Stimulated activated CD4-positive, alpha-beta T cell treated with anti-CD3 and anti-CD28 coated beads, Interleukin-15, amount 100 ng/mL, for 48 hours (primary cell): Measurements from ENCODE around the gene PDZRN3.
"Not testable (repeated sequence)": the region's sequence is repeated elsewhere in the genome, so short reads cannot be mapped to it uniquely, and the experiment has no call there.

Experiments
- DNase-seq, 2 donors: peaks; one replicate each; pipeline ENCODE4 v3.0.0-alpha.2; 2020; ENCODE audit warnings: low read depth in 2 of 2

The PDZRN3 gene

DNA sequence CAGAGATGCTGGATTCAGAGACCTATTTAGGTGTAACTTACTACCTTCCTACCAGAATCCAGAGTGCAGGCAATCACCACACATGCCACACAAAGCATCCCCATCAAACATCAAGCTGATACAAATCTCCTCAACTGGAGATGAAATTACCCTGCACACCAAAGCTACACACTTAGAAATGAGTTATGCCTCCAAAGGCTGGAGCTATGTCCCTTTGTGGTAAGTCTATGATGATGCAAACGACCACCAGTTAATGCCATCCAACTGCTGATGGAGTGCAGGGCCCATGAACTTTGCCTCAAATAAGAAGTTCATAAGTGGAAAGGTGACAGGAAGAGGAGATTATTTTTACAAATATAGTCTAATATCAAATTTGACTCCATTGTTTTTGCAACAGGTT, 38.1 kb downstream of the PDZRN3 start:
- DNase-seq: no peak

DNA sequence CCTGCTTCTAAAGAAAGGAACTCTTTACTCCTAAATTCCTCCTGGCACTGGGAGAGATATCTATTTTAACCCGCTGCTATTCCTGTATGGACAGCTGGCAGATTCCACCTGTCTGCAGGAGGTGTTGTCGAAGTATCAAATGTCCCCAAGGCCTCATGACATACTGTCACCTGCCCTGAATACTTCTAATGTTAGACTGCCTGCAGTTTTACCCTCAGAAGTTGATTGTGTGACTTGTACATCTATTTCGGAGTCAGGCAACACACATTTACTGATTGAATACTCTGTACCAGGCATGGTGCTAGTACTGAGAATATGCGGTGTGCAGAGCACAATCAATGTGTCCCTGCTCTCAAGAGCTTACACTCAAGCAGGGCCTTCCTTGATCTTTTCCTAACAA, 38.6 kb downstream of the PDZRN3 start:
- DNase-seq: no peak

DNA sequence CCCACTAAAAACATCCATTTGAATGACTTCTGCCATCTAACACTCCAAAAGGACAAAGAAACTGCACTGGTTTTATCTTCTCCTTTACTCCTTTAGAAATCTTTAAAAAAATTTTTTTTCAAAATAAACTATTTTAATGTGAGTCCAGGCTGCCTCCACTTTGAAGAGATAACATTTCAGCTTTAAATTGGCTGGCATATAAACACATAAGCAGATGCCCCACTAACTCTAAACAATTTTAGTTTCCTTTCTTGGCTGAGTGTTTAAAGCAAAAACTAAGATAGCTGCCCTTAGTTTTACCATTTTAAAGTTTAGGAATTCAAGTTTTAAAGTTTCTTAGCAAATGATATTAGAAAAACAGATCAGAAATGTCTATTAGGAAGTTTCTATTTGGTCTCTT, 39.9 kb downstream of the PDZRN3 start:
- no peak for DNase-seq

DNA sequence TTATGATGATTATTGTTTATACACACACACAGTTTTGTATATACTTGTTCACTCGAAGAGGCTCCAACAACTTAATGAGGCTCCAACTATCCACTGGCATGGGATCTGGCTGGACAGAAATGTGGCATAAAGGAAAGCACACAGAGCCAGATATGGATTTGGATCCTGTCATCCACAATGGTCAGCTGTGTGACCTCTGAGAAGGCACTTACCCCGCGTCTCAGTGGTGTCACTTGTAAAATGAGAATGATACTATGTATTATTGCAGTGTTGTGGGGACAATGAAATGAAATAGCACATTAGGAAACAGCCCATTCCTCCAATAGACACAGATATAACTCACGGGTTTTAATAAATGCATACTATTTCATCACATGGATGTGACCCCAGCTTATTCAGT, 42.2 kb downstream of the PDZRN3 start:
- no peak for DNase-seq

DNA sequence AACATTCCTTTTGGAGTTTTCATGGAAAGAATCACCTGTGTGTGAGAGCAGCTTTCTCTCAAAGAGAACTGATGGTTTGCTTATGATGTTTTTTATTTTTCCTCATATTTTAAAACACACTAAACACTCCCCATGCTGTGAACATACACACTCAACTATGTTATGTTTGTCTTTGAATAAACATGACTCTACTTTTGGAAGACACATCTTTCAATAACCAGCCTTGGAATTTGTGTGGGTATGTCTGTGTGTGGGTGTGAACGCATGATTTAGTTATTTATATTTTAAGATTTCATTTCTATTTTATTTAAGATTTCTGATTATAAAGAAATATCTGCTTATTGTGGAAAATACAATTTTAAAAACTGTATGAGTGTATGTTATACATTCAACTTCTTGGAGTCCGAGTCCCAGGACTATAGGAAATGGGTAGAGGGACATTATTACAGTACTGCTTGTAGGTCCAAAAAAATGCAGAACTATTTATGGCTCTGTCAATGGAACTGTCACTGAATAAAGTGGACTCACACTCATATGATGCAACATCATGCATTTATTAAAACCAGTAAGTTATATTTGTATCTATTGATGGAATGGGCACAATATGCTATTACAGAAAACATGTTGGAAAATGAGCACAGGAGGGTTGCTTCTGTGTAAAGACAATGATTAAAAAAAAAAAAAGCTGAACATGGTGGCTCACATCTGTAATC, 43.5 kb downstream of the PDZRN3 start:
- DNase-seq: no peak

DNA sequence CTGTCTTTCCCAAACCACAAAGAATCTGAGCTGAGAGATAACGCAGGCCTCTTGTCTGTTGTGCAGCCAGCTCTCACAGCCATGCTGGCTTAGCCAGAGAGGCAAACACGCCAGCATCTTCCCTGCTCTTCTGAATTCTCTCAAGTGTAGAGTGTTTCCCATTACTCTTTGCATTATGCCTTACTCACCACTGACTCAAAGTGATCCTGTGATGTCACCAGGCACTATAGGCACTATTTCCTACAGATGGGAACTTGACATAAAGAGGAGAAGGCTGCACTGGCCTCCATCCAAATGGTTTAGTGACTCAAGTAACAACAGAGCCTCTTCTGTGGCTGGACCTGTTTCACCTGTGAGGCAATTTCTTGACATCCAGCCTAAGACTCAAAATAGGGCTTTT, 44.4 kb downstream of the PDZRN3 start:
- peak in 1 of 2 donors; percentile 0 for DNase-seq

DNA sequence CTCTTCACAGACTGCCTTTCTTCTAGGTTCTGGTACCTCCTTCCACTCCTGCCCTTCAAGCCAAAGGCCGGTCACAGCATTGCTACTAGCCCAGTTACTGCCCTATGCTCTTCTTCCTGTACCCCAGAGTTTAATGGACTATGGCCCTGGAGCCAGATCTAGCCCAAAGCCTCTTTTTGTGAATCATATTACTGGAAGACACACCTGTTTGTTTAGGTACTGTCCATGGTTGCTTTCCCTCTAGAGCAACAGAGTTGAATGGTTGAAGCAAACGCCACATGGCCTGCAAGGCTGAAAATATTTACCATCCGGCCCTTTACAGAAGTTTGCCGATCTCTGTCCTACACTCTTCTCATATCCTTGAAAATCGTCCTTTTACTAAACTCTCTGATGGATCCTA, 47.0 kb downstream of the PDZRN3 start:
- no peak for DNase-seq

DNA sequence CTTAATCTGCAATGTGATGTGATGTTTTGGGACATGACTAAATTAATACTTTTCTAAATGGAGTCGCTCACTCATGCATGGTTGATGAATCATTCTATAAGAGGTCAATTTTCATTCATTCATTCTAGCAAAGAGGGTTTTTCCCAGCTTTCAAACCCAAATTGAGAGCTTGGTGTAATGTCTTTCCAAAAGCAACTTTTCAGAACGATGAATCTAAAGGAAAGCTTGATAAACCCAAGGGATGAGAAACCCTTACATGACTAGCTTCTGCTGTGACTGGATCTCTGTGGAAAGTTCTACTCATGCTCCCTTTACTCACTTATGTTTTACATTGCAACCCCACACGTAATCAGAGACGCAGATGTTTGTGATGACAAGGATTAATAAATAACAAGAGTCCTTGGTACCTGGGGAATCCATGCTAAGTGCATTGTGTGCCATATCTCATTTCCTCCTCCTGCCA, 47.7 kb downstream of the PDZRN3 start:
- DNase-seq: no peak

DNA sequence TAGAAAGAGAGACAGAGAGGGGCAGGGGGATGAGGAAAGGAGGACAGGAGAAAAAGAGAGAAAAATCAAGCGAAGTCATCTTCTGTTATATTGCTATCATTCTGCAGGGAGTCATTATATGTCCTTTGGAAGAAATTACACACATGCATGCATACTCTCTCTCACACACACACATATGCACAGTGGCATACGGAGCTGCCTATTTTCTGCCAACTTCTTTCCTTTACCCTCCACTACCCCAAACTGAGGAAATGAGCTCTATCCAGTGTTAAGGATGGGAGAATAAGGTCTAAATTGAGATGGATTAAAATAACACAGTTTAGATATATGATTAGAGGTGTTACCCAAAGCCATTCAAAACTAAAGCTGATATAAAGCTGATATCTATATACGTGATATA, 48.8 kb downstream of the PDZRN3 start:
- DNase-seq: no peak

DNA sequence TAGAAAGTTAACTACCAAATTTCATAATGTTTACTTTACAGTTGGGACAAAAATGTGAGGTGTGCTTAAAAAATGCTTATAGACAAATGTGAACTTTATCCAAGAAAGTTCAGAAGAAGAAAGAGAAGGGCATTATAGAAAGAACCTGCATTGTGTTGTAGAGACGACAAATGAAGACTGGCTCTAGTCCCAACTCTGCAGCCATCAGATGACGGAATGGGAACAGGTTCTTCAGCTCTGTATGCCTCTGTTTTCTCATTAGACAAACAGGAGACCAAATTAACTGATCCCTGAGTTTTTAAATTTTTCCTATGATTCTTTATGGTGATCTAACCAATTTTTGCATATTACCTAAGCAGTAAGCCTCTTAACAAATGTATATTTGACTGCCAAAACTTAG, 49.2 kb downstream of the PDZRN3 start:
- no peak for DNase-seq

DNA sequence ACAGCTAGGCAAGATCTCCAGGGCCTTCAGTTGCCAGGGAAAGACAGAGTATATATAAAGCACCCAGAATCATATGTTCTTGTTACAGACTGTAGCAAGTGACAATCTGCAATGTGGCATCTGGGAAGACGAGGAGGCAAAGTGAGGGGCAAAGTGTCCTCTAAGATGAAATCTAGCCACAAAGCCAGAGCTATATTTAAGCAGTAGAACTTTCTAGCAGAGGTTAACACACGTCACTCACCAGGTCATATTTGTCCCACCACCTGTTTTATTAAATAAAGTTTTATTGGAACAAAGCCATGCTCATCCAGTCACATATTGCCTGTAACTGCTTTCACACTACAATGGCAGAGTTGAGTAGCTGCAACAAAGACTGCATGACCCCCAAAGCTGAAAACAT, 51.5 kb downstream of the PDZRN3 start:
- no peak for DNase-seq

DNA sequence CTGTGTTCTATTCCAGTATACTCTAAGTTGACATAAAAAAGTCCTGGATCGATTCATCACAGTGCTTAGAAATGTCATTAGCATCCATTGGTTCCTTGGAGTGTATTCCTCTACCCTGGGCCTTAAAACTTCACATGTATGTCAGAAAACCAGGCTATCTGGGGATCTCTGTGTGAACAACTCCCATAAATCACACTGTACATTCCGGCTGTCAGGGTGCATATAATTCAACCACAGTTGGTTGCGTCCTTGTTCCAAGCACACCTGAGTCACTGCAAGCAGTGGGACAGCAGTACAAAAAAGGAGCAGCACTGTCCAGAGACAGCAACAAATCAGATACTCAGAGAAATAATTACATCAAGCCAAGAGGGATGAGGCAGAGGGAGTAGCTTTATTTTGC, 52.4 kb downstream of the PDZRN3 start:
- no peak for DNase-seq

DNA sequence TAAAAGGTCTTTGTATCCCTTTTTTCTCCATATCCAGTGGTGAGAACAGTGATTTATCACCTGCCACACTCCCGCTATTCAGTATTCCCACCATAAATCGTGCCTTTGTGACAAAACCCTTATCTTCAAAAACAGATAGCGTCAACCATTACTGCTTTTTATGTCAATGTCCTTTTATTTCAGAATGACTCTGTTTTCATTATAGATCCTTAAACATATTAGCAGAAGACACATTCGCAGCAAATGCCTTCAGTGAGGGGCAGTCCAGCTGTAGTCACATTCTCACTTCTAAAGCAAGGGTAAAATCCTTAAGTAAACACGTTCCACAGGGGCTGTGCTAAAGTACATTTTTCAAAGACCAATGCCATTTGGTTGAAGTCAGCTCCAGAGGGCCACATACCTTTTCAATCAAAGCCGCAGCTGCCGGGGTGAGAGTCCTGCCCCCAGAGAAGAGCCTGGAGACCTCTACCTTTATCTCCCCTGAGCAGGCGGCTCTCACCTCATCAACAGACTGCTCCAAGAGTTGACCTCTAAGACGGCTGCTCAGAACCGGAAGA, 53.4 kb downstream of the PDZRN3 start:
- no peak for DNase-seq

DNA sequence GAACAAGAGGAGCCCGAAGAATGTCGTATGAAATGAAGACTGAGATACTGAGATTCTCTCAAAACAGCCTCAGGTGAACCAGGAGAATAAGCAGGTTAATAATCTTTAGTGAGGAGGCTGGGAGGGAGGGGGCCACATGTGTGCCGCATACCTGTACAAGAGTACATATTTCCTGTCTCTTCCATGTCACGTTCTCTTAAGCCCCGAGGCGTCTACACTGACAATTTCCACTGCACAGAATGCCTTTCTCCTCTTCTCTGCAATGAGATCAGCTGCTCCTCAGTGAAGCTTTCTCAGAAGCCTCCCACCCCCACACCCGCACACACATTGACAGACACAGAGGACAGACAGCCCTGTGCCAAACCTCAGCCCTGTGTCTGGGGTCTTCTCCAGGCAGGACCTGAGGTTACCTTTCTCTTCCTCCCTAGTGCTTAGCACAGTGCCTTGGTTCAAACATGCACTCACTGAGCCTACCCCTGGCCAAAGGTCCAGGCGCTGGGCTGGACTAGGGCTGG, 55.4 kb downstream of the PDZRN3 start:
- DNase-seq: no peak

DNA sequence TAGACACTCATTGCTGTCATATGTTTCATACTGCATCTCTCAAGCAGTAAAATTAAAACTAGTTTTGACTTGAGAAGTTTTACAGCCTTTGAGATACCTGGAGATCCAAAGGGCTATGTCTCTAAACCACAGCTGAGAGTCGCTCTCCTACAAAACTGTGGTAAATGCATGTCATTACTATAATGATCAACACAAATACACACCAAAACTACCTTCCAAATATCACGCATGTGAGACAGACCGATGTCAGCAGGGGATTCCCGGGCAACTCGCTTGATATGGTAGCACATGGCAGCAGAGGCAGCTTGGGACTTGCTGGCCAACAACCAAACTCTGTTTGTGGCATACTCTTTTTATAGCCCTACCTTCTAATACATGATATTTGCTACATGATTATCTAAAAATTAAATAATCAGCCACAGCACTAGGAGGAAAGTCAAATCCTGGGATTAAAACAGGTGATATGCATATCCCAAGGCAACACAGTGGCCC, 56.3 kb downstream of the PDZRN3 start:
- DNase-seq: no peak

DNA sequence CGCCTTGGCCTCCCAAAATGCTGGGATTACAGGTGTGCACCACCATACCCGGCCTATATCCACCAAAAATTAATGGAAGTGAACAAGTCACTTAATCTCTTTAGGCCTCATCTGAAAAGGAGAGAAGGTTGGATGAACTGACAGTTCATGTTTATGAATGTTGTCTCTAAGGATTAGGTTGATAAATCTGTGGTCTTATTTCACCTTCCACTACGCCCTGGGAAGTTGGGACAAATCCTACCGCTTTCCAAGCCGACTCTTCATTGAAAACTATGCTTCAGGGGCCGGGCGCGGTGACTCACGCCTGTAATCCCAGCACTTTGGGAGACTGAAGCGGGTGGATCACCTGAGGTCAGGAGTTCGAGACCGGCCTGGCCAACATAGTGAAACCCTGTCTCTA, 59.4 kb downstream of the PDZRN3 start:
- DNase-seq: not testable (repeated sequence)

DNA sequence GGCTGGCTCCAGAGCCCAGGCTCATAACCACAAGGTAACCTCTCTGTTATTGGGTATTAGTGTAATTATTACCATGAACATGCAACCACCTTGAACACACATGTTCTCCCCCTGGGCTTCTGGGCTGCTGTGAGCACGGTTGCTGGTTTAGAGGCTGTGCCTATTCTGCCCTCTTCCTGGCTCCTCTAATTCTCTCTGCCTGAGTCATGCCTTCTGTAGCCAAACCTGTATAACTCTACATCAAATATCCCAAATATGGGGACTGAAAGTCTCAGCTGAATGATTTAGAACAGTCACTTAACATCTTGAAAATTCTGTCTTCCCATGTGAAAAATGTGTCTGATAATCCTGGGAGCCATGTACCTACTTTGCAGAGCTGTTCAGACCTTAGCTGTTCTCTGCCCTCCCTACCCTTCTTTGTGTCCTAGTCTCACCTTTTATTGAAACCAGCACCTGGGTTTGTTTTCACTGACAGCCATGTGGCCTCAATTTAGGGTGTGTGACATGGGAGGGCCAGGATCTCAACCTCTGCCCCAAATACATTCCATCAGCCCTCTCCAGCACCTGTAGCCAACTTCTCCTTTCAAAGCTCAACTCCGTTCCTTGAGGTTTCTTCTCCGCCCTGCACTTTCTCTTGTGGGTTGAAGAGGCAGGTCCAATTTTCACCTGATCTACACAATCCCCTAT, 60.7 kb downstream of the PDZRN3 start:
- DNase-seq: no peak

DNA sequence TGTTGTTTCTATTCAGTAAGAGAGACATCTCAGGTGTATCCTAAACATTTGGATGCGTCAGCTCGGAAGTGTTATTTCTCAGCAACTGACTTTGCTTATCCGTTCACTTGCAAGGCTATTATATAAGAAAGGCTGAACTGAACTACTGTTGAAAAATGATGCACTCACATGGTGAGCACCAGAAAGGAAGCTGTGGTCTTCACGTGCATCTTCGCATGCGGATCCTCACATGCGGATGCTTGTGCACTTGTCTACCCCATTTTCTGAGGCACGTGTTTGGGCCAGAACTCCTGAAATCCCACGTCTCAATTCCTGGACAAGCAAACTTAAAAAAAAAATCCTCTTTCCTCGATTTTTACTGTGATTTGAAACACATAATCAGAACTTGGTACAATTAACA, 63.2 kb downstream of the PDZRN3 start:
- DNase-seq: no peak

DNA sequence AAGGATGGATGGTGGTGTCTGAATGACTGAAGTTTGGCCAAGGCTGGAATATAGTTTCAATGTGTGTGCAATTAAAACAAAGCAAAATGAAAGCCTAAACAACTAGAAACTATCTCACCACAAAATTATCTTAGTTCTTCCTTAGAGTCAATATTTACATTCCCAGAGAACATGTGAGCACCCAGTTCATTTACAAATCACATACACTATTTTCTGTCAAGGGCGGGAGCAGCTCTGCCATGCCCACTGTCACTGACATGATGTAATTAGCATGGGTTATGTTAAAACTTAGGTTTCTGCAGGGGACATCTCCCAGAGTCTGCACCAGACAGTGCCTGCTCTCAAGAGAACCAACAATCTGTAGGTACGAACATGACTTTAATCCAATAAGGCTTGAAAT, 65.0 kb downstream of the PDZRN3 start:
- DNase-seq: no peak

DNA sequence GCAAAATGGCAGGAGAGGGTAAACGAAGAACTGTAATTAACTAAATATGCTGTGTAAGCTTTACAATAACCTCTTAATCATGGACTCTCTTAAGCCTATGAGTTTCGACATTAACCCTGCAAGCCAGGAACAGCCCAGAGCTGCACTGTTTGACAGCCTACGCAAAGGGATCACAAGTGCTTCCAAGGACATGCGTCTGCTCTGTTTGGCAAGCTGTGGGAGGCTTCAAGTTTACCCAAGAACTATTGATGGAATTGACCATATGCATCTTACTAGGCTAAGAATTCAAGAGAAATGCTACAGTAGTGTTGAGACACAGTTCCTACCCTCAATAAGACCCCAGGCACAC, 66.0 kb downstream of the PDZRN3 start:
- DNase-seq: no peak

DNA sequence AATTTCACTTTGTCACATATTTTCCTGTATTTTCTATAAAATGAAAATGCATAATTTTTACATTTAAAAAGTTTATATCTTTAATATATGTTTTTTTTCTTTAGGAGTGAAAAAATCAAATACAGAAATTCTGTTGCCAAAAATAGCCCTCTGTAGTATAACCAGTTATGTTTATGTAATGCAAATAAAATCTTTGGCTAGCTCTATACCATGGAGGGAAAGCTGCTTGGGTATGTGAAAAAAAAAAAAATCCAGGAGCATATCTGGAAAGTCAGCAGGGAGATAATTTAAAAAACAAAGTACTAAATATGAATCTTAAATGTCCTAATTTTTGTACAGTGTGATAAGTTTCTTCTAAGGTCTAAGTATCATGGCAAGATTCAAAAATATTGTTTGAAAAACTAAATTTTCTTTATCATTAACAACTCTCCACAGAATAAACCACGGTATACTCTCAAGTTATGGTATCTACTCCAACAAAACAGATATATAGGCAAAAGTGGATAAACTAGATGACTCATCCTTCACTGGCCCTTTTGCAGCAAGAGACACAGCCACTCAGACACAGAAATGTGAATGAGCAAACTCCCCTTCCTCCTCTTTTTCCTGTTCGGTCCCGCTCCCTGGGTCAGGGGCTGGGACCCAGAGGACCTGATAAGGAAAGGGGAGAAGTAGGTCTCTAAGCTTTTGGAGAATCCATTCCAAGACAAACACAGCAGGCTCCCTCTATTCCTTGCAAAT, 66.6 kb downstream of the PDZRN3 start:
- no peak for DNase-seq
